HG03469 (cell line): ENCODE measurements around the gene G6PC3.
"Not testable (repeated sequence)": the region's sequence is repeated elsewhere in the genome, so short reads cannot be mapped to it uniquely, and the experiment has no call there.

Experiments
- ATAC-seq: cut with Tn5 transposase; IDR thresholded peaks from one replicate; pipeline ENCODE4 v1.9.1; 2021; ENCODE audit warnings: mild to moderate bottlenecking, moderate library complexity, moderate number of reproducible peaks; ENCODE audit not compliant: unreplicated experiment

G6PC3 gene

DNA sequence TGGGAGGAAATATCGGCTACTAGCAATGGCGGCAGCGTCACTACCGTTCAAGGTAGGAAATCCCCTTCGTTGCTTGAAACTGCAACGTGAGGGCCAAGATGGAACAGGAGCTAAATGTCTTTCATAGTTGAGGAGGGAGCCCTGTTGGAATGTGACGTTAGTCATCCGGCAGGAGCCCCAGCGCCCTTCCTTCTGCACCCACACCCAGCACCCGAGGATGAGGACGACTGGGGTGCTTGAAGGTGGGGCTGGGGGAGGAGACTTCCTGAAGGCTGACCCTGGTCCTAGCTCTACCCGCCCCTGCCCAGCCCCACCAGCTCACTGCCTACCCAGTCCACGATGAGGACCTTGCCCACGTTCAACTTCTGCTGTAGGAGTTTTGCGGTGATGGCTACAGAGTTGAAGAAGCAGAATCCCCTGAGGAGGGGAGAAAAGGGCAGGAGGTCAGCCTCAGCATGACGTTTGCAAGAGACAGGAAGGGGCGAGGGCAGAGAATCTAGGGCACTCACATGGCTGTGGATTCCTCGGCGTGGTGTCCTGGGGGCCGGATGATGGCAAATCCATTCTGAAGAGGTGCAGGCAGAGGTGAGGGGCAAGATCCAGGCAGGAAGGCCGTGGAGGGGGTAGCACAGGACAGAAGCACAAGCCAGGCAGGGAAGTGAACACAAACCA, 11.9 kb downstream of the G6PC3 start:
- ATAC-seq: no peak

DNA sequence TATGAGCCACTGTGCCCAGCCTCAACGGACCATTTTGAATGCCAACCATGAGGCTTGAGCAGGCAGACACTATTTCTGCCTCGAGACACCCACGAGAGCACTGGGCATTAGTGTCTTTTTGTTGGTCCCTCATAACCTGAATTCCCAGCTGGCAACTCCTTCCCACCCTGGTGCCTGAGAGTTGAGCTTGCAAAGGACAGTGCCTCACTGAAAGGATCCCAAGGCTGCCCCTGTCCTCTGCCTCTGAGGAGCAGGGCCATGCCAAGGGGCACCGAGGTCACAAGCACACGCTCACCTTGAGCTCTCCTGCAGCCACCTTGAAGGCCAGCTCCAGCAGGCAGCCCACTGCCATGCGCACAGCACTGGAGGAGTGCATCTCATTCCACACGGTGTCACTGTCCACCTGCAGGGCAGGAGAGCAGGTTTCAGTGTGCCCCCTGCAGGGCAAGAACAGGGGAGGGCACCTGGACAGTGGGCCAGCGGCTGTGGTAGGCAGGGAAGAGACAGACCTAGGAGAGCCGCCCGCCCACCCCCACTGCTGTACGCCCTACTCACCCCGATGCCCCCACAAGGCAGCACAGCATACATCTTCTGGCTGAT, 12.8 kb downstream of the G6PC3 start:
- no peak for ATAC-seq

GRCh38 chr17:44084131-44084538, 13.6 kb downstream of the G6PC3 start:
- ATAC-seq: no peak

- no peak for ATAC-seq
These were observed 14.4 kb downstream of the G6PC3 start for GRCh38 chr17:44084921-44085320.

DNA sequence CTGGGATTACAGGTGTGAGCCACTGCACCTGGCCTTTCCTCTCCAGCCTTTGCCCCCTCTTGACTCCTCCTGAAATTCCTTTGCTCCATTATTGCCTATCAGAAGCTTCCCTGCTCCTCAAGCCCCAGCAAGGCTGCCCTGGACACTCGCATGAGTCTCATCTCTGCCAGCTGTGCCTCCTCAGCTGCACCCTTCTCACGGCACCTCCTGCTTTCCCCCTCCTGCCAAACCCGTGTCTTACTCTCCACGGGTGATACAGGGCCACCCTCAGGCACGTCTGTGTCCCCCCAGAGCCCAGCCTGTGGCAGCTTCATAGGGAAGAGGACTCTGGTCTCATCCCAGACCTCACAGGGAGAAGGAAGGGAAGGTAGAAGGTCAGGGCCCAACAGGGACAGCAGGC, 15.4 kb downstream of the G6PC3 start:
- ATAC-seq: no peak

DNA sequence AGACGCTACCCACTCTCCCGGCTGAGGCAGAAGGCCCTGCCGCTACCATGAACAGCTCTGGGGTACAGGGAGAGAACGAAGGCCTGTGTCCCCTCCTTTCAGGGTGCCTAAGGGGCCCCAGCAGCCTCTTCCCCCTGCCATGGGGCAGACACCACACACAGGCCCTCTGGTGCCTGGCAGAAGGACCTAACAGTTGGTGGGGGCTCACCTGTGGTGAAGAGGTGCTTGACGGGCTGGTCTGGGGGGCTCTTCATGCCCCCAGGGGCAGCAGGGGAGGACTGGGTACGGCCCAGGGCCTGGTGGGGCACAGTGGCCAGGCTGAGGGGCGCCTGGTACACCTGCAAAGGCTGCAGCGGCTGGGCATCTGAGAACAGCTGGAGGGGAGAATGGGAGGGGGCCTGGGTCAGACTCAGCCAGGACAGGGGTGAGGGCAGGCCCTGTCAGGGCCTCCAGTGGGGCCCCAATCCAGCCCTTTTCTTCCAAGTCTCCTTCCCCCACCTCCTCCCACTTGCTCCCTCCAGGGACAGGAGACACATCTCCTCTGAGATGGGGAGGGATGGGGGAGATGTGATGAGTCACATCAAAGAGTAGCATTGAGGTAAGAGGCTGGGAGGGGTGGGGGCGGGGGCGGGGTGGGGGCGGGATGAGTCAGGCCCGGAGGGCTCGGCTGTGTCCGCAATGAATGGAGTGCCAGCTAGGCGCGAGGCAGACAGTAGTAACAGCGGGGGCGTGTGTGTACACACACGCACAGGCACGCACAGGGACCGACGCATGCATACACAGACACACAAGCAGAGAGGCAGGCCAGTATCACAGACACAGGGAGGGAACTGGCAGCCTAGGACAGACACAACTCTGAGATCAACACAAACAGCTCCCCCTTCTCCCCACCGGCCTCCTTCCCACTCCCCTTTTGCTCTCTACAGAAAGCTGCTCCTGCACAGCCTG, 16.1 kb downstream of the G6PC3 start:
- no peak for ATAC-seq

DNA sequence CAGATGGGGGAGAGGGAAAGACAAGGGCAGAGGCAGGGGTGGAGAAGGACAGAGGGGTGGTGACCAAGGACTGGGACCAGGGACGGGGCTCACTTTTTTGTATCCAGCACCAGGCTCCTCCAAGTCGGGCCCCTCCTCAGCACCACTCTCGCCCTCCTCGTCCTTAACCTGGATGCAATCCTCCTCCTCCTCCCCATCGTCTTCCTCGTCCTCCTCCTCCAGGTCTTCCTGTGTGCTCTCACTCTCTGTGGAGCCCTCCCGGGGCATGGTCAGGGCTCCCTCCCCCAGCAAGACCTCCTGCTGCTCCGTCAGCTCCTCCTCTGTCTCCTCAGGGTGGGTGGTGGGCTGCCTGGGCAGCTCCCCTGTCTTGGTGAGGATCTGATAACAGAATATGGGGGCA, 16.8 kb downstream of the G6PC3 start:
- no peak for ATAC-seq

DNA sequence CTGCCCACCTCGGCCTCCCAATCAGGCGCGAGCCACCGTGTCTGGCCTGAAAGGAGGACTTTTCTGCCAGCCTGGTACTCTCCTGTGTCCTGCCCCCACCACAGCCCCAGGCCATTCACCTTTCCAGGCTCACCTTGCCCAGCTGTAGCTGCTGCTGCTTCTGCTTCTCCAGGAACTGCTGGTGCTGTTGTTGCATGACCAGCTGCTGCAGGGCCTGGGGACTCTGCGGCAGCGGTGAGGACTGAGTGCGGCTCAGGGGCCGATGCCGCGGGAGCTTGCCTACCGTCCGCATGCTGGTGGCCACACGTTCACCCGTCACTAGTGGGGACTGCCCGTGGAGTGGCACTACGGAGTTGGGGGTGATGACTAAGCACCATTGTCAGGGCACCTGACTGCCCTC, 17.7 kb downstream of the G6PC3 start:
- no peak for ATAC-seq

GRCh38 chr17:44091200-44091997, 20.9 kb downstream of the G6PC3 start:
- ATAC-seq: no peak

GRCh38 chr17:44092051-44092450, 21.5 kb downstream of the G6PC3 start:
- no peak for ATAC-seq

DNA sequence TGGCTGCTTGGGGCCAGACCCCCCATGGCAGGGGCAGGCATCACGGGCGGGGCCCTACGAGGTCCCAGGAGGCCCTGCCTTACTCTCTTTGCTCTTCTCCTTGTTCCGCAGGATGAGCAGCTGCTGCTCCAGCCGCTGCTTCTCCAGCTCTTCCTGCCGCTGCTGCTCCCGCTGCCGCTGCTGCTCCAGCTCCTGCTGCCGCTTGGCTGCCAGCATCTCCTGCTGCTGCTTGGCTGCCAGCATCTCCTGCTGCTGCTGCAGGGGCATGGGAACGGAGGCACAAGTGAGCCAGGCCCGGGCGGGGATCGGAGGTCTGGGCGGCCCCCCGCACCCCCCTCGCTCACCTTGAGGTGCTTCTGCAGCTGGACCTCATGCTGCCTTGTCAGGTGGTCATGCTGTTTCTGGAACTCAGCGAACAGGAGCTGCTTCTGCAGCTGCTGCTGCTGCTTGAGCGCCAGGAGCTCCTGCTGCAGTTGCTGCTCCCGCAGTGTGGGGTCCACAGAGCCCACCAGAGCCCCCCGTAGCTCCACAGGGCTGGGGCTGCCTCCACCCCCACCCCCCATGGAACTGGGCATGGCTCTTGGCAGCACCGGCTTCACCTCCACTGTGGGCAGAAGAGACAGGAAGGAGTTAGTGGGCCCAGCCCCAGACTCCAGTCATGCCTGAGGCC, 22.8 kb downstream of the G6PC3 start:
- ATAC-seq: no peak

DNA sequence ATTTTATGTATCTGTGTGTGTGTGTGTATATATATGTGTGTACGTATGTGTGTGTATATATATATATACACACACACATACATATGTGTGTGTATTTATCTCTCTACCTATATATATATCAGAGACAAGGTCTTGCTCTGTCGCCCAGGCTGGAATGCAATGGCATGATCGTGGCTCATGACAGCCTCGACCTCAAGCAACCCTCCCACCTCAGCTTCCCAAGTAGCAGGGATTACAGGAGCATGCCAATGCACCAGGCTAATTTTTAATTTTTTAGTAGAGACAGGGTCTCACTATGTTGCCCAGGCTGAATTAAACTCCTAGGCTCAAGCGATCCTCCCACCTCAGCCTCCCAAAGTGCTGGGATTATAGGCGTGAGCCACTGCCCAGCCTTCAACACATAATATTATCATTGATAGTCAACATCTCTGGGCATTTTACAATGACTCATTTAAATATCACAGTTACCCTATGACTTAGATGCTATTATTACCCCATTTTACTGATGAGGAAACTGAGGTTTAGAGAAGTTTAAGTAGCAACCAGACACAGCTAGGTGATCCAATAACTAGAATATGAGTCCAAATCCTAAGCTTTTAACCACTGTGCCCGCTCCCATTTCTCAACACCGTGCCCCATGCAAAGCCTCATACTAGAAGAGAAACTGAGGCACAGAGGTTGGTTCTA, 24.3 kb downstream of the G6PC3 start:
- no peak for ATAC-seq

DNA sequence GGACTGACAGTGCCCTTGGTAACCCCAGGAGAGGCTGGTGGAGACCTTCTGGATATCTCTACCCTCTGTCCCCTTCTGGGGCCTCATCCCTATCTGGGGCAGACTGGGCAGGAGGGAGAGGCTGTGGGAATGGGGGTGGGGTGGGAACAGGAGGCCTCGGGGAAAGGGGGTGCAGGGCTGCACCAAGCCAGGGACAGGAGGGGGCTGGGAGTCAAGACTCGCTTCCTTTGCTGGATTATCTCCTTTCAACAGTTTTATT, 24.8 kb downstream of the G6PC3 start:
- no peak for ATAC-seq

DNA sequence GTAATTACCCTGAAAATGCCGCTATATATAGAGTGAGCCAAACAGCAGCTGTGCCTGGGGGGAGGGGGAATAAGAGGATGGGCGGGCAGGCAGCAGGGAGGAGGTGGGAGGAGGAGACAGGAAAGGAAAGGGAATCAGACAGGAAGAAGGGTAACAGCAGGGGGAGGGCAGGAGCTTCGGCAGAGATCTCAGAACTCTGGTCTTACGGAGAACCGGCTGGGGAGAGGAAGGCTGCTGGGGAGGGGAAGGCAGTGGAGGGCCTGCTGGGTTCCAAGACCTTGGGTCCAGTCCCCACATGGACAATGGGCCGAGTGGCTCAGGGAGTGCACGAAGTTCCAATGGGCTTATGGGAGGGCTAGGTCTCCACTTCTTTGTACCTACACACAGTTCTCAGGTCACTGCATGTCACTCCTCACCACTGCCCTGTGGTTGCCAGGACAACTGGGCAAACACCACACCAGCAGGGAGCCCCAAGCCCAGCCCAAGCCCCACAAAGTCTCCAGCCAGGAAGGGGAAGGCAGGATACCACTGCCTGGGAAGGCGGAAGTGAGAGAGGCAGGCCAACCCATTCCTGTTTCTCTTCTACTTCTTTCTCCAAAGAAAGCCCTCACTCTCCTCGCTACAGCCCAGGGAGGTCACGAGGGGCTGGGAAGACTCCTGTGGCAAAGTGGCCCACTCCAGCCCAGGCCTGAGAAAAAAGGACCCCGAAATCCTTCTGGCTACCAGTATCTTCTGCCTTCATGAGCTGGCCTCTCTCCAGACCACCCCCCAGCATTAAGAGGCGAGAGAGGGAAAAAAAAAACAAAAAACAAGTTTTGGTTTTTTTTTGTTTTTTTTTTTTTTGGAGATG, 25.3 kb downstream of the G6PC3 start:
- no peak for ATAC-seq

- ATAC-seq: no peak
These were observed 26.8 kb downstream of the G6PC3 start for GRCh38 chr17:44097110-44097958.

GRCh38 chr17:44101858-44102257, 31.3 kb downstream of the G6PC3 start:
- not testable (repeated sequence) for ATAC-seq

DNA sequence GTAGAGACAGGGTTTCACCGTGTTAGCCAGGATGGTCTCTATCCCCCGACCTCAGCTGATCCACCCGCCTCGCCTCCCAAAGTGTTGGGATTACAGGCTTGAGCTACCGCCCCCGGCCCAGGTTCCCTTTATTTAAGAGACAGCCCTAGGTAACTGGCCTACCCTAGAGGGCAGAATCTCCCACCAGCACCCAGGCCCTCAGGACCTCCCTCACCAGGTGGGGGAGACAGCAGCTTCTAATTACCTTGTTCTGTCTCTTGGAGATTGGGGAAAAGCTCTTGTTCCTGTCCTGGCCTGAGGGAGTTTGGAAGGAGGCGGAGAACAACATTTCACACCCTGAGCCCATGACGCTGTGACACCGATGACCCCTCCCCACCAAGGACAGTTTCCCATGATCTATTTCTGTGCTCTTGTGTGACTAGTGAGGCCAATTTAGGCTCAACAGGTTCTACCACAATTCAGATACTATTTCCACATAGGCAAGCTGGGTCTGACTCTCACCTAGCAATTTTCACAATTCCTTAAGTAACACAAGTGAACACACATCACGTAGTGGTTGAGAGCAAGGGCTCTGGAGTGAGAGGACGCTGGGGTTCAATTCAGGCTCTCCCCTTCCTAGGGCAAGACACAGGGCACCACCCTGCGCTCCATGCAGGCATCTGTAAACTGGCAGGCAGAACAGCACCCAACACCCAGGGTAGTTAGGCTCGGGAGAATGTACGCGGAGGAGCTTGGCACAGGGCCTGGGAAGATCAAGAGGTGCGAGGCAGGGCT, 32.5 kb downstream of the G6PC3 start:
- ATAC-seq: no peak

- no peak for ATAC-seq
These were observed 34.9 kb downstream of the G6PC3 start for GRCh38 chr17:44105483-44105882.
